ENCODE results near the gene CFAP46. TPM values are rescaled to one million over a fixed set of nuclear protein-coding genes. Genes with fewer than 3 reads are reported as not detected.

Gene CFAP46
- total and polyA plus RNA-seq, 2 experiments from 2014 or later: 3.1 to 5.4 TPM

- TF ChIP-seq REST (IDR thresholded peaks at IDR 0.05; ENCODE audit: unreplicated experiment): no peak
Observed at GRCh38 chr10:132869621-132870020, 72.7 kb downstream of the CFAP46 start (continued).

DNA sequence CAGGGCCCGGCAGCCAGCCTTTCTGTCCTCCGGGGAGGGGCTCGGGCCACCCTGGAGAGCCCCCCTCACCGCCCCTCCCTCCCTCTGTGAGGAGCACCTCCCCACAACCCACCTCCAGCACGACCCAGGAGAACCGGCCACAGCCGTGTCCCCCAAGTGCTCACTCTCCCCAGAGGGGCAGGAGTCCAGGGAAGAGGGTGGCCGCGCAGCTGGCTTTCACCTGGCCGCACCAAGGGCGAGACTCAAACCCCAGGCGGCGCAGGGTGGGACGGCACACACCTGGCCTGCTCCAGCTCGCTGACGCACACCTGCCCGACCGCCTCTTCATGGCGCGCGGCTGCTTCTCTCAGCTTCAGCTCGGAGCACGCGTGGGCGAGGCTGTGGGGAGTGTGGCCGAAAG is 73.4 kb downstream of the CFAP46 start:
- no peak overlapping the region for H3K4me3 Mint-ChIP-seq
- peaks cover 10% of the 10 kb centered on the region; the same call in 2 of the 3 replicates for H3K9me3 Mint-ChIP-seq
- DNase-seq (ENCODE audit: low spot score) (no peak), ATAC-seq (no peak)
- Histone ChIP-seq H3K4me1 (ENCODE audit: insufficient read depth) (no peaks in the 10 kb centered on the region), H3K27ac (ENCODE audit: low read depth) (no peak overlapping the region), H3F3A (replicated peaks; ENCODE audit: low read depth) (no peaks in the 10 kb centered on the region), H3K4me3 (no peak overlapping the region), H2AFZ (no peak overlapping the region), H3K79me2 (replicated peaks; ENCODE audit: insufficient read depth) (no peaks in the 10 kb centered on the region), H3K4me2 (no peak overlapping the region), H4K20me1 (replicated peaks; ENCODE audit: insufficient read depth) (no peaks in the 10 kb centered on the region), H3K36me3 (ENCODE audit: insufficient read depth) (no peaks in the 10 kb centered on the region), H3K27me3 (ENCODE audit: insufficient read depth) (no peaks in the 10 kb centered on the region), H3K9me2 (ENCODE audit: insufficient read depth) (no peaks in the 10 kb centered on the region)
- H3K27ac Mint-ChIP-seq: no peak overlapping the region
- H3K36me3 Mint-ChIP-seq (ENCODE audit: low read depth): no peaks in the 10 kb centered on the region
- H3K27me3 Mint-ChIP-seq (ENCODE audit: insufficient read depth, low read depth, poor library complexity): peaks cover 3% of the 10 kb centered on the region
- TF ChIP-seq REST (IDR thresholded peaks at IDR 0.05; ENCODE audit: unreplicated experiment) (no peak), ZNF462 (CRISPR knock-in tag; IDR thresholded peaks at IDR 0.05) (no peak), NANOG (IDR thresholded peaks at IDR 0.05; ENCODE audit: borderline replicate concordance) (no peak), POLR2AphosphoS5 (IDR thresholded peaks at IDR 0.05; ENCODE audit: low read depth) (no peak), CTCF (conservative IDR thresholded peaks at IDR 0.05; ENCODE audit: low read depth in 2 of 2) (no peak), JUNB (IDR thresholded peaks at IDR 0.05; ENCODE audit: unreplicated experiment) (no peak), ZNF331 (CRISPR knock-in tag; IDR thresholded peaks at IDR 0.05; ENCODE audit: low read depth) (no peak), ZNF114 (CRISPR knock-in tag; IDR thresholded peaks at IDR 0.05) (no peak)
- no peaks in the 10 kb centered on the region; the same call in 2 of the 3 replicates for H3K4me1 Mint-ChIP-seq
